Measurements from ENCODE around the gene LPCAT3.
A peak's percentile ranks its signal among the peaks of the same experiment; 100 is the strongest.

LPCAT3 gene

DNA sequence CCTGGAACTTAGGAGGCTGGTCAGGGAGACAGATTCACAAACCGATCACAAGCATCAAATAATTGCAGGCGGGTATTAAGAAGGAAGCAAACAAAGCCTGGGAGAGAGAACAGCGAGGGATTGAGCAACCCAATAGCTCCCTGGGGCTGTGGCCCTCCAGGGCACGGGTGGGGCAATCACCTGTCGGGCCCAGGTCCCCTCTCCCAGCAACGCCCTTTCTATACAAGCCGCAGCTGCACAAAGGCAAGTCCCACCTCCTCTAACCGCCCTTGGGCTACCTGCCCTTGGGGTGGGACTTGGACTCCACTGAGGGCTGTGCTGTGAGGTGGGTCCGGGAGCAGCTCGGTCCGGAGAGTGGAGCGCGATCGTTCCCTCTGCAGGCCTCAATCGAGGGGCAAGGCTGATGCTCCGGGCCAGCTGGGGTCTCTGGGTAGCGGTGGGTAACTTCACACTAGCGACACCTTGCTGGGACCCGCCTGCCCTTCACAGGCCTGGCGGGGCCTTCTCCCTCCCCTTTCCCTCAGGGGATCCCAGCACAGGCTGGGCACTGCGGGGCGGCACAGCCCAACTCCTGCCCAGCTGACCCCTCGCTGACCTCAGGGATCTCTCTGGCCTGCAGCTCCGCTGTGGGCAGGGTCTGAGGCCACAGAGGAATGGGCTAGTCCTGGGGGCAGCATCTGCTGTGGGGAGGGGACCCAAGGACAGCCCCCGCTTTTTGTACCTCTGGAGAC lies 55.8 kb downstream of the LPCAT3 start:
- peak; percentile 83 for DNase-seq

DNA sequence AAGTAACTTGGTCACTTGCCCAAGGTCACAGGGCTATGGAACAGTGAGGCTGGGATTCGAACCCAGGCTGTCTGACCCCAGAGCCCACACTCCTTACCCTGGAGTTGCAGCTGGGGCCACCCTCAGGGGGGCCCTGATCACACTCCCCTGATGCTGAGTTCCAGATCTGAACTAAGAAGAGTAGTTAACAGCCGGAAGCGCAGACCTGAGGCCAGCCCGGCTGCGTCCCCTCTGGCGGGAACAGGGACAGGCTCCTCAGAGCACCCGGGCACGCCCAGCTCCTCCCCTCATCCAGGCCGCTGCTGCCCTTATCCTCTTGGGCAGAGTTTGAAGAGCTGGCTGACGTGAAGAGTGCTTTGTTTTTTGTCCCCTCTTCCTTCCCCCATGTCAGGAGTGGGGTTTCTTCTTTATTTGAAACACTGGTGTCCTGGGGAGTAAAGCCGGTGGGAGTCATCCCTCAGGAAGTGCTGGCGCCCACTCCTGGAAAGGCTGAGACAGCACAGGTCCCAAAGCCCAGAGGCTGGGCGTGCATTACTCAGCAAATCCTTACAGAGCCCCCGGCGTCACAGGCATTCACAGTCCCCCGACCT lies 56.5 kb downstream of the LPCAT3 start:
- DNase-seq, result peak; percentile 82

DNA sequence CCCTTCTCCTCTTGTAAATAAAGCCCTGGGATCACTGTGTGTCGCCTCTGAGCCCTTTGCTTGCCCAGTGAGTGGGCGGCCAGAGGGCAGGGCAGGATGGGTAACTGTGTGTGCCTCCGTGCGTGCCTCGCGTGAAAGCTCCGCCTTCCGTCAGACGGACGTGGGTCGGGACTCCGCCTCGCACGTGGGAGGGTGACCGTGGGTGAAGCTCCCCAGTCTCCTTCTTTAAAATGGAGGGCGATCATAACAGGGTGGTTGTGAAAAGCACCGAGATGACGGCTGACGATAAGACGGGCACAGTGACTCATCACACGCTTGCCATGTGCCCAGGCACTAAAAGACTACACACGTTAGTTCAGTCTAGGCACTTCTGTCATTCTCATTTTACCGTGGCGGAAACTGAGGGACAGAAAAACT lies 57.0 kb downstream of the LPCAT3 start:
- no peak for DNase-seq

GRCh38 chr12:6960593-6961277 lies 57.5 kb downstream of the LPCAT3 start:
- DNase-seq, result no peak

DNA sequence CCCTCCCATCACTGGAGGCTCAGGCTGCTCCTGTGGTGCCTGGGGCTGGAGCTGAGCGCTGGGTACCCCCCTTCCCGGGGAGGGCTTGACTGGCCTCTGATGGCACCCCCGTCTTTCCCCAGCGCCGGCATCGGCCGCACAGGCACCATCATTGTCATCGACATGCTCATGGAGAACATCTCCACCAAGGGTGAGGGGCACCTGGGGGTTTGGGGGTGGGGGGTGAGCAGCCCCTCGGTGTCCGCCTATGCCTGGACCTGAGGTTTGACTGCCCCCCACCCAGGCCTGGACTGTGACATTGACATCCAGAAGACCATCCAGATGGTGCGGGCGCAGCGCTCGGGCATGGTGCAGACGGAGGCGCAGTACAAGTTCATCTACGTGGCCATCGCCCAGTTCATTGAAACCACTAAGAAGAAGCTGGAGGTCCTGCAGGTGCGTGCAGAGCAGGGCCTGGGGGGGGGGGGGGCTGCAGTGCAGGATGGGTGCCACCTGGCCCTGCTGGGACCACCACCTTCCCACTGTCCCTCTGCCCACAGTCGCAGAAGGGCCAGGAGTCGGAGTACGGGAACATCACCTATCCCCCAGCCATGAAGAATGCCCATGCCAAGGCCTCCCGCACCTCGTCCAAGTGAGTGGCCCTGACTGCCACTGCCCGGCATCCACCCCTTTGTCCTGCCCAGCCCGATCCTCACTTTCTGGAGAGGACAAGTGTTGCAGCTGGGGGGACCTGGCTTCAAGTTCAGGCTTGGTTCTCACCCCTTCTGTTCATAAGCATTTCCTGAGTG lies 58.3 kb downstream of the LPCAT3 start:
- no peak for DNase-seq

DNA sequence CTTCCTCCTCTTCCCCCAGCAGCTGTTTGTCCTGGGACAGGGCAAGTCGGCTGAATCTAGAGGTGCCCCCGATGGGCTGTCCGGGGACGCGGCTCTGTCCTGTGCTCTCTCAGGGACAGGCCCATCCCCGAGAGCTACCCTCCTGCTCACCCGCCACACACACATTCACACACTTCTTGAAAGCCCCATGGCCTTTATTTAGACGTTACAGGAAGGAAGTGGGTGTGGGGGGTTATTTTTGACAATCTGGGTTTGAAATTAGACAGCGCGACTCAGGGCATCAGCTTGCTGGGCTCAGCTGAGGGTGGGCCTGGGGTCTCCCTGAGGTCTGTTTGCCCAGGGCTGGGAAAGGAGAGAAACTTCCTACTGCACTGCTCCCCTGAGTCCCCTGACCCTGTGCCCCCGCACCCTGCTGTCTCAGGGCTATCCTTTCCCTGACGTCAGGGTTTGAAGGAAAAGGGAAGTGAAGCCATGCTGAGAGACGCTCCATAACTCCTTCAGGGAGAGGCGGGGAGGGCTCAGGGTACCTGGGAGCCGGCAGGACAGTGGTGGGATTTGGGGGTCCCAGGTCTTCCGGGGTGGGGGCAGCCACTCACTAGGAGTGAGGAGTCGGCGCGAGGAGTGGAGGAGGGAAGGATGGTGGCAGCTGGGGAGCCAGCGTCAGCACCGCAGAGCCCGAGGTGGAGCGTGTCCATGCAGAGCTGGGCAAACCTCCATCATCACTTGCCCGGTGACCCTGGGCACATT lies 59.0 kb downstream of the LPCAT3 start:
- DNase-seq, result no peak

- no peak for DNase-seq
These were observed 59.6 kb downstream of the LPCAT3 start for GRCh38 chr12:6958609-6959057.

DNA sequence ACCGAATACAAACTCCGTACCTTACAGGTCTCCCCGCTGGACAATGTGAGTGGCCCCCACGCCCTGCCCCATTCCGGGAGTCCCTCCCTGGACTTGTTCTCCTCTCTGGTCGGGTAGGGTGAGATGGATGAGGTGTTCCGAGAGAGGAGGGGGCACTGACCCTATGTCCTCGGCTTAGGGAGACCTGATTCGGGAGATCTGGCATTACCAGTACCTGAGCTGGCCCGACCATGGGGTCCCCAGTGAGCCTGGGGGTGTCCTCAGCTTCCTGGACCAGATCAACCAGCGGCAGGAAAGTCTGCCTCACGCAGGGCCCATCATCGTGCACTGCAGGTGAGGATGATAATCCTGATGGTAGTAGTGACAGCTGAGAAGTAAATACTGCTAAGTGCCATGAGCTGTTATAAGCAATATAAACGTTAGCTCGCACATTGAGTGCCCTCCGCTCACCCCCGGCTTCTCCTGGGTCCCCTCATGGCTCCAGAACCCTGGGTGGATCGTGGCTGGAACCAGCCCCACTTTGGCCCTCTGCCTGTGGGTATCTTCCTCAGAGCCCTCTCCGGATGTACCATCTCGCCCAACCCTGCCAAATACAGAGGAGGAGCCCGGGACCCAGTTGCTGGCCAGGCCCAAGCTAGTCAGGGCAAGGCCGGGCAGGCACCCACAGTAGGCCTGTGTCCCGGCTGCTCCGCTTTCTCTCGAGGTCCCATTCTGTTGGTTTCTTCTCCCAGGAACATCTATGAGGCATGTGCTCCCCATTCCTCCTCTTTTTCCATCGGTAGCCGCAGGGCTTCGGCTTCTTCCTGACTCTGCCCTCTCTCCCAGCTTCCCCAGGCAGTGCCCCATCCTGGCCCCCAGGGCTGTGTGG lies 60.3 kb downstream of the LPCAT3 start:
- DNase-seq, result no peak

DNA sequence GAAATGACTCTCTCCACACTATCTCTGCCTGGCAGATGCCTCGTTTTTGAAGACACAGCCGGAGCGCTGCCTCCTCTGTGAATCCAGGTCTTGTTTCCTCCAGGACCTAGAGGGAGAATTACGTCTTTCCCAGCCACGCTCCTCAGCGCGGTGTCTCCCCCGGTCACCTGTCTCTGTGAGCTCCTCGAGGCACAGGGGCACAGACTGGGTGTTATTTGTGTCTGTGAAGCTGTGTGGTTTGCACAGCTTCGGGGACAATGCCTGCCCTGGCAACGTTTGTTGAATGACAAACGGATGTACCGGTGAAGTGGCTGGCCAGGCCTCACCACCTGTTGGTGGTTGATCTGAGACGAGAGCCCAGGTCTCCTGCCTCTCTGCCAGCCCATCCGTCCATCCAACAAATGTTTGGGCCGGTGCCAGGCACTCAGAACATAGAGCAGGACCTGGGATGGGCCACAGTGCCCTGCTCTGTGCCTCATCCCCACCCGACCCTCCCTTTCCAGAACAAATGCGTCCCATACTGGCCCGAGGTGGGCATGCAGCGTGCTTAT lies 61.0 kb downstream of the LPCAT3 start:
- DNase-seq, result no peak

DNA sequence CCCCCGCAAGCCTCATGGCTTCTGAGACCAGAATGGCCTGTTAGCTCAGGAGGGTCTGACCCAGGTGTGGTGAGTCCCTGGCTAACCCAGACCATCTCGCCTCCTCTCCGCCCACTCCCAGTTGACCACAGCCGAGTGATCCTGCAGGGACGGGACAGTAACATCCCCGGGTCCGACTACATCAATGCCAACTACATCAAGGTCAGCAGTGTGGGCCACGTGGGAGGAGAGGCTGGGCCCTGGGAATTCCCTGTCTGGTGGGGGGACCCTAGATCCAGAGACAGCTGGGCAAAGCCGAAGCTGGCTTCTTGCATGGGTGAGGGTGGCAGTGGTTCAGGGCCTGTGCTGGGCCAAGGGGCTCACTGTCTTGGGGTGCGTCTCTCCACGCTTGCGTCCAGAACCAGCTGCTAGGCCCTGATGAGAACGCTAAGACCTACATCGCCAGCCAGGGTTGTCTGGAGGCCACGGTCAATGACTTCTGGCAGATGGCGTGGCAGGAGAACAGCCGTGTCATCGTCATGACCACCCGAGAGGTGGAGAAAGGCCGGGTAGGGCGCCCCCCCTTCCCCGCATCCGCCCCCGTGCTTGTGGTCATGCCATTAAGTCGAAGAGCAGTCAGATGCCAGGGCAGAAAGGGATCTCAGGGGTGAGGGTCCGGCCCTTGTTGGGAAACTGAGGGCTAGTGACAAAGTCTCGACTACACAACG lies 62.1 kb downstream of the LPCAT3 start:
- no peak for DNase-seq

DNA sequence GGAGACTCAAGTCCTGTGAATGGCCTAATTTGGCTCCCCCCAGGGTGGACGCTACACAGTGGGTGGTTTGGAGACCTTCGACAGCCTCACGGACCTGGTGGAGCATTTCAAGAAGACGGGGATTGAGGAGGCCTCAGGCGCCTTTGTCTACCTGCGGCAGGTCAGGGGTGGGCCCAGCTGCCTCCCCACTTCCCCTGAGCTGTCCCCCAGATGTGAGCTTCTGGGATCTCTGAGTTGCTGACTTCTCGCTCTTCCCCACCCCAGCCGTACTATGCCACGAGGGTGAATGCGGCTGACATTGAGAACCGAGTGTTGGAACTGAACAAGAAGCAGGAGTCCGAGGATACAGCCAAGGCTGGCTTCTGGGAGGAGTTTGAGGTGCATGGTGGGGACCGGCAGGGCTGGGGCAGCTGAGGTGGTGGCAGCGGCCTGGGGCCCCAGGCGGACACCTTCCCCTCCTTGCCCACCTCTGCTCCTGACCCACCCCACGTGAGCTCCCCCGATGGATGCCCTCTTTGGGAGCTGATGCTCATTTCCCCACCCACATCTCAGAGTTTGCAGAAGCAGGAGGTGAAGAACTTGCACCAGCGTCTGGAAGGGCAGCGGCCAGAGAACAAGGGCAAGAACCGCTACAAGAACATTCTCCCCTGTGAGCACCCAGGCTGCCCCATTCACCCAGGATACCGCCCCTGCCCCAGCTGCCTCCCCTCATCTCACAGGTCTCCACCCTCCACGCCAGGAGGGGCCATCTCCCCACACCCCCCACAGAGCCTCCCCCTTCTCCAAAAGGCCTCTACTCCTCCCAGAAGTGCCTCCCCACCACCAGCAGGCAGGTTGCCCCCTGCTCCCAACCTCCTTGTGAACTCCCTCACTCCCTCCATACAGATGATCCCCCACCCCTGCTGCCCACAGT lies 62.9 kb downstream of the LPCAT3 start:
- no peak for DNase-seq

DNA sequence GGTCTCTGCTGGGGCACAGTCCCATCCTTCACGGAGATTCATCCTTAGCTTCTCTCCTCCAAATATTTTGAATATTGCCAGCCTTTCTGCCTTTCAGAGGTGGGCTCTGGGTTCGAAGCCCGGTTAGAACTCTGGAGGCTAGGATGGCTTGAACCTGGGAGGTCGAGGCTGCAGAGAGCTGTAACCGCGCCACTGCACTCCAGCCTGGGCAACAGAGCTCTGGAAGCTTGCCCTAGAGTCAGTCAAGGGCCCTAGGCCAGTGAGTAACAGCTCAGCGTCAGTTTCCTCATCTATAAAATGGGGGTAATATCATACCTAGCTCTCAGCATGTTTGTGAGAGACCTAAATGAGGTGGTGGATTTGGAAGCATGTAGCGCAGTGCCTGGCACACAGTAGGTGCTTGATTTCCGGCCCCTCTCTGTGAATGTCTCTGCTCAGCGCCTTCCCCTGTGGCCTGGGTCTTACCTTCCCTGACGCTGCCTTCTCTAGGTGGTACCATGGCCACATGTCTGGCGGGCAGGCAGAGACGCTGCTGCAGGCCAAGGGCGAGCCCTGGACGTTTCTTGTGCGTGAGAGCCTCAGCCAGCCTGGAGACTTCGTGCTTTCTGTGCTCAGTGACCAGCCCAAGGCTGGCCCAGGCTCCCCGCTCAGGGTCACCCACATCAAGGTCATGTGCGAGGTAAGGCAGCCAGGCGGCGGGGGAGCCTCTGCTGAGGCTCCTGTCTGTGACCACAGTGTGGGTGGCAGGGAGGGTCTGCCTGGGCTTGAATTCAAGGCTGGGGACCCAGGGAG lies 63.8 kb downstream of the LPCAT3 start:
- DNase-seq, result no peak

GRCh38 chr12:6953442-6954315 lies 64.6 kb downstream of the LPCAT3 start:
- DNase-seq, result no peak

DNA sequence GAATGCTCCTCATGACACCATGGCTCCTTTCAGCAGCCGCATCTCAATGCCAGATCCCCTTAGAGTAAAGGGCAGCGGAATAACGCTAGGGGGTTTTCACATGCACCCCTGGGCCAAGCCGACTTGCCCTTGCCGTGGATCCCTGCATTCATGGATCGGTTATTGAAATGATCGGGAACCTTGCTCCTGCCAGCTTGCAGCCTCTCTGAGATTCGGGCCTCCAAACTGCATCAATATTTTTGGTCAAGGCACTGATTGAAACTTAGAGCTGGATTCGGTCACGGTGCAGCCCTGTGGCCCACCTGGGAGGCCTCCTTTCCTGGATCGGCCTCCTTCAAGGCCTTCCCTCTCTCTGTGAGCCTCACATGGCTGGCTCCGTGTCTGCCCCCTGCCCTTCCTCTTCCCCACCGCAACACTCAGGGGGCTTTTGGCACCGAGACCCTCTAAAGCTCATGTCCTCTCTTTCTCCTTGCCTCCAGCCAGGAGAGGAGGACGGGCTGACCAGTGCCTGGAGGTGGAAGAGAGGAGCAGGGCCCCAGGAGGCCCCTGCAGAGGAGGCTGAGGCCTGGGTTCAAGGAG lies 65.3 kb downstream of the LPCAT3 start:
- DNase-seq, result no peak

GRCh38 chr12:6952121-6952862 lies 66.0 kb downstream of the LPCAT3 start:
- DNase-seq, result no peak

- DNase-seq, result no peak
These were observed 66.6 kb downstream of the LPCAT3 start for GRCh38 chr12:6951551-6952120.

Measured in NCI-H510A (cell line).